Right atrium auricular region (tissue), 2 donors: ENCODE results near the gene NSMCE3. TPM values are rescaled to one million over a fixed set of nuclear protein-coding genes. Genes with fewer than 3 reads are reported as not detected.

Experiments used
- DNase-seq: peaks from one replicate; pipeline ENCODE4 v3.0.0-alpha.2; 2019; ENCODE audit warnings: low spot score
- H3K27ac ChIP-seq, 2 donors: fragments of 200-600 bp; sonication (generic); 1 replicate in 1 of 2; 2 replicates in 1 of 2; pipeline ENCODE4 v1.5.1; 2016 to 2019
- H3K27me3 ChIP-seq, 2 donors: fragments of 200-600 bp; sonication (generic); one replicate each; pipeline versions ENCODE4 v1.5.1 to v1.6.0; 2017 to 2019
- H3K36me3 ChIP-seq: fragments of 200-600 bp; sonication (generic); one replicate; pipeline ENCODE4 v1.5.1; 2016
- H3K4me1 ChIP-seq, 2 donors: fragments of 200-600 bp; sonication (generic); one replicate each; pipeline versions ENCODE4 v1.5.1 to v1.6.0; 2017 to 2019
- H3K4me3 ChIP-seq, 2 donors: fragments of 200-600 bp; sonication (generic); 1 replicate in 1 of 2; 2 replicates in 1 of 2; pipeline ENCODE4 v1.5.1; 2017 to 2019; ENCODE audit warnings: mild to moderate bottlenecking in 1 of 2, moderate library complexity in 1 of 2
- H3K9me3 ChIP-seq, 2 donors: fragments of 200-600 bp; sonication (generic); one replicate each; pipeline ENCODE4 v1.5.1; 2019
- CTCF ChIP-seq, 2 donors: fragments of 200-600 bp; sonication (generic); IDR thresholded peaks; one replicate each; pipeline ENCODE4 v1.5.1; 2019; ENCODE audit warnings: antibody characterized with exemption in 2 of 2
- total RNA-seq, 2 donors: library from RNA; depleted of rRNA; stranded (reverse); fragments of >200 nt; gene quantifications; one replicate each; pipeline ENCODE4 v1.1.0, GENCODE V29; 2016

The NSMCE3 gene
- total RNA-seq, 2 donors from 2014 or later: 8.8 to 11.5 TPM

- no peak for TF ChIP-seq CTCF (IDR thresholded peaks at IDR 0.05)
- no peak for DNase-seq
- H3K4me3 ChIP-seq: no peak overlapping the region
- H3K27ac ChIP-seq: no peak overlapping the region
- H3K36me3 ChIP-seq: no peaks in the 10 kb centered on the region
- H3K4me1 ChIP-seq: no peaks in the 10 kb centered on the region
- no peaks in the 10 kb centered on the region for H3K9me3 ChIP-seq
- H3K27me3 ChIP-seq: no peaks in the 10 kb centered on the region
These were observed 35.9 kb upstream of the NSMCE3 start for GRCh38 chr15:29305556-29305955.

- no peak overlapping the region for H3K27ac ChIP-seq
- no peak for TF ChIP-seq CTCF (IDR thresholded peaks at IDR 0.05)
- DNase-seq: no peak
- H3K27me3 ChIP-seq: no peaks in the 10 kb centered on the region
- no peak overlapping the region for H3K4me3 ChIP-seq
- no peaks in the 10 kb centered on the region for H3K9me3 ChIP-seq
- no peaks in the 10 kb centered on the region for H3K36me3 ChIP-seq
- no peaks in the 10 kb centered on the region for H3K4me1 ChIP-seq
These were observed 33.2 kb upstream of the NSMCE3 start for GRCh38 chr15:29302871-29303270.

- no peak overlapping the region for H3K4me3 ChIP-seq
- TF ChIP-seq CTCF (IDR thresholded peaks at IDR 0.05): no peak
- H3K9me3 ChIP-seq: no peaks in the 10 kb centered on the region
- no peaks in the 10 kb centered on the region for H3K36me3 ChIP-seq
- H3K27me3 ChIP-seq: no peaks in the 10 kb centered on the region
- no peaks in the 10 kb centered on the region for H3K4me1 ChIP-seq
- no peak for DNase-seq
- H3K27ac ChIP-seq: no peak overlapping the region
These were observed 30.2 kb upstream of the NSMCE3 start for GRCh38 chr15:29299784-29300183.

GRCh38 chr15:29299331-29299730 is 29.7 kb upstream of the NSMCE3 start:
- Histone ChIP-seq H3K27me3 (no peaks in the 10 kb centered on the region), H3K9me3 (no peaks in the 10 kb centered on the region), H3K4me1 (no peaks in the 10 kb centered on the region), H3K27ac (no peak overlapping the region), H3K4me3 (no peak overlapping the region), H3K36me3 (no peaks in the 10 kb centered on the region)
- TF ChIP-seq CTCF (IDR thresholded peaks at IDR 0.05): no peak
- DNase-seq: no peak

GRCh38 chr15:29294732-29295325 is 25.2 kb upstream of the NSMCE3 start:
- DNase-seq: no peak
- Histone ChIP-seq H3K36me3 (no peaks in the 10 kb centered on the region), H3K27ac (no peak overlapping the region), H3K9me3 (no peaks in the 10 kb centered on the region), H3K4me3 (no peak overlapping the region), H3K4me1 (no peaks in the 10 kb centered on the region), H3K27me3 (no peaks in the 10 kb centered on the region)
- no peak for TF ChIP-seq CTCF (IDR thresholded peaks at IDR 0.05)
